GM12865 (cell line): ENCODE data around the gene TAB2.

Experiments
- DNase-seq: peaks from one replicate; pipeline ENCODE4 v3.0.0; 2010; ENCODE audit warnings: low read depth
- H3K4me3 ChIP-seq: 2 replicates; pipeline ENCODE4 v1.5.1; 2011; ENCODE audit warnings: mild to moderate bottlenecking, low read depth, low read length, control low read depth
- TF ChIP-seq, protein P1 (sequence below): IDR thresholded peaks from 2 replicates; pipeline ENCODE4 v1.5.1; 2011; ENCODE audit warnings: low read length, control low read depth, low read depth, inconsistent platforms; ENCODE audit not compliant: insufficient read depth; ENCODE audit errors: missing control alignments

TAB2 gene

DNA sequence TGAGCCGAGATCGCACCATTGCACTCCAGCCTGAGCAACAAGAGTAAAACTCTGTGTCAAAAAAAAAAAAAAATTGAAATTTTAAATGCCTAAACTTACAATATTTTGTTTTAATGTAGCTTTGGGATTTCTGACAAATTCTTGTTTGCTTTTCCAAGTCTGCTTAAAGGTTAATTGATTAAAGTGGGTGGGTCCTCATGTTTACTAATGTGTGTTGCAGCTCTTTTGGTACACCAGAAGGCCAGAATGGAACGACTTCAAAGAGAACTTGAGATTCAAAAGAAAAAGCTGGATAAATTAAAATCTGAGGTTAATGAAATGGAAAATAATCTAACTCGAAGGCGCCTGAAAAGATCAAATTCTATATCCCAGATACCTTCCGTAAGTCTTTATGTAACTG is 79.9 kb downstream of the TAB2 start:
- no peak overlapping the region for H3K4me3 ChIP-seq
- TF ChIP-seq, protein P1, sequence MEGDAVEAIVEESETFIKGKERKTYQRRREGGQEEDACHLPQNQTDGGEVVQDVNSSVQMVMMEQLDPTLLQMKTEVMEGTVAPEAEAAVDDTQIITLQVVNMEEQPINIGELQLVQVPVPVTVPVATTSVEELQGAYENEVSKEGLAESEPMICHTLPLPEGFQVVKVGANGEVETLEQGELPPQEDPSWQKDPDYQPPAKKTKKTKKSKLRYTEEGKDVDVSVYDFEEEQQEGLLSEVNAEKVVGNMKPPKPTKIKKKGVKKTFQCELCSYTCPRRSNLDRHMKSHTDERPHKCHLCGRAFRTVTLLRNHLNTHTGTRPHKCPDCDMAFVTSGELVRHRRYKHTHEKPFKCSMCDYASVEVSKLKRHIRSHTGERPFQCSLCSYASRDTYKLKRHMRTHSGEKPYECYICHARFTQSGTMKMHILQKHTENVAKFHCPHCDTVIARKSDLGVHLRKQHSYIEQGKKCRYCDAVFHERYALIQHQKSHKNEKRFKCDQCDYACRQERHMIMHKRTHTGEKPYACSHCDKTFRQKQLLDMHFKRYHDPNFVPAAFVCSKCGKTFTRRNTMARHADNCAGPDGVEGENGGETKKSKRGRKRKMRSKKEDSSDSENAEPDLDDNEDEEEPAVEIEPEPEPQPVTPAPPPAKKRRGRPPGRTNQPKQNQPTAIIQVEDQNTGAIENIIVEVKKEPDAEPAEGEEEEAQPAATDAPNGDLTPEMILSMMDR: no peak
- DNase-seq: no peak

DNA sequence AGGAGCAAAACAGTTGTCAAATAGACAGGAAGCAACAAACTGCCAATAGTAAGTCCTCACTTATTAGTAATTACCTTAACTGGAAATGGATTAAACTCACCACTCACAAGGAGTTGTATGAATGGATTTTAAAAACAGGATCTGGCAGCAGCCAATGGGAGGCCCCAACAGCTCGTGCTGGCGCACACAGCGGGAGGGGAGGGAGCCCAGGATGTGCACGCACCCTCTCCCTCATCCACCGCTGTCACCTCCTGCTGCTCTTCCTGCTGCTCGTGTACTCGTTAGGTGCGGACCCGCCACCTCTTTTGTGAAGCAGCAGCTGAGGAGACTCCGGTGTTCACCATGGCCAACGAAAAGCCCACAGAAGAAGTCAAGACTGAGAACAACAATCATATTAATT is 82.5 kb downstream of the TAB2 start, which contains the start of gene SUMO4:
Gene SUMO4, plus strand, starts transcription at position 213 of the 400 bp plus-strand sequence. Its CDS starts 130 bp downstream, at position 343.
- TF ChIP-seq, protein P1: no peak
- H3K4me3 ChIP-seq: no peak within 1 kb of the TSS
- DNase-seq: no peak

DNA sequence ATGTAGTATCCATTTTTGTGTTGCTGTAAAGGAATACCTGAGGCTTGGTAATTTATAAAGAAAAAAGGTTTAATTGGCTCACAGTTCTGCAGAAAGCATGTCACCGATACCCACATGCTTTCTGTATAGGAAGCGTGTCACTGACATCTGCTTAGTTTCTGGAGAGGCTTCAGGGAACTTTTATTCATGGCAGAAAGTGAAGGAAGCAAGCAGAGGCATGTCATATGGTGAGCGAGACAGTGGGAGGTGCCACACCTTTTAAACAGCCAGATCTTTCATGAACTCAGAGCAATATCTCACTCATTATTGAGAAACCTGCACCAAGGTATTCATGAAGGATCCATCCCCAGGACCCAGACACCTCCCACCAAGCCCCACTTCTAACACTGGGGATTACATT is 86.0 kb downstream of the TAB2 start:
- TF ChIP-seq, protein P1: no peak
- no peak overlapping the region for H3K4me3 ChIP-seq
- no peak for DNase-seq

DNA sequence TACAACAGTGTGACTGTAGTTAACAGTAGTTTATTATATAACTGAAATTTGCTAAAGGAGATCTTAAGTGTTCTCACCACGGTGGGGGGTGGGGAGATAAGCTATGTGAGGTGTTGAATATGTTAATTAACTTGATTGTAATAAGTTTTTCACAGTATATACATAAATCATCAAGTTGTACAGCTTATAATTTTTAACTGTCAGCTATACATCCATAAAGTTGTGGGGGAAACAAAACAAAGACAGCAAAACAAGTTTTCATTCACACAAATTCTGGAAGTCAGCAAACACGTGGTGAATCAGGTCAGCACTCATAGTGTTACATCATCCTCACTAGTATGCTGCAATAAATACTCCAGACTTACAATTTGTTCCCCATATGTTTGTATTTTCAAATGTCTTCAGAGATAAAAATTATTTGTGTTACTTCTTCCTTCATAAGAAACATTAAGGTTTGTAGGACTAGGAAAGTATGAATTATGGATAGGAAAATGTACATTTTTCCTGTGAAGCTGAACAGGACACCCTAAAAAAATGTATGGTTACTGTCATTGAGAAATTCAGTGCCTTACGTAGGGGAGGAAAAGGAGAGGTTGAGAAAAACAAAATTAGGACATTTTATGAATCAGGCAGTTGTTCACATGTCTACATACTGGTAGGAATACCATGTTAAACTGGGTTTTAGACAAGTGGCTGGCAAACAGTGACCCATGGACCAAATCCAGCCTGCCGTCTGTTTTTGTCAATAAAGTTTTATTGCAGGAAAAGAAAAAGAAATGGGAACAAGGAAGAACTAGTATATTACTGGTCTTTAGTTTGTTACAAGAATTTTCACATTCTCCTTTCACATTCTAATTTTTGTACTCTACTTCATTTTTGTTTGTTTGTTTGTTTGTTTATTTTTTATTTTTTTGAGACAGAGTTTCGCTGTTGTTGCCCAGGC is 88.6 kb downstream of the TAB2 start:
- TF ChIP-seq, protein P1: no peak
- H3K4me3 ChIP-seq: no peak overlapping the region
- no peak for DNase-seq

DNA sequence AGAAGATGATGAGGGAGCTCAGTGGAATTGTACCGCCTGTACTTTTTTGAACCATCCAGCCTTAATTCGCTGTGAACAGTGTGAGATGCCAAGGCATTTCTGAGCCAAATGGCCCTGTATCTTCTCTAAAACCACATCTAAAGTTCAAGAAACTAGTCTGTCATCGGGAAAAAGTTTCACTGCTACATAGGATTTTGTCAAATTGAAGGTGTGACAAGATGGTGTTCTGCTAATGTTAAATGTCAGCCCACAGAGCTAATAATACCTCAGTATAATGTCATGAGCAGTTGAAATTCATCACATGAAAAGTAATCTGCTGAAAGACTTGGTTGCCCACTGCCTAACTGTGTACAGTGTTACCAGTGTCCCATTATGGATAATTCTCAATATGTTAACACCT is 92.1 kb downstream of the TAB2 start:
- TF ChIP-seq, protein P1: no peak
- H3K4me3 ChIP-seq: no peak overlapping the region
- no peak for DNase-seq

DNA sequence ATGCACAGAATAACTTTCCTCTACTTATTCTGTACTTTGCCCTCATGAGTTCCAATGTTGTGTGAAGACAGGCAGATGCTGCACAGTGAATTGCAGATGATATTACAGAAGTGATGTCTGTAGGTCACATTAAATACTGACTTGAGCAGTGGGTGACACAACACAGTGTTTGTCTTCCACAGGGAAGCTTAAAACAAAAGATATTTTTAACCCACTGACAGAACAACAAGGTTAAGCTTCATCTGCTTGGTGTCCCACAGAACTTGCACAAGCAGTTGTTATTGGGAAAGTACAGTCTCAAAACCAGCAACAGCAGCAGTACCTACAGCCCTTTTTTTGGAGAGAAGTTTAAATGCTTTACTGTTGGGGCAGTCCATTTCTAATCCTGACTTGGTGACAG is 93.0 kb downstream of the TAB2 start:
- no peak overlapping the region for H3K4me3 ChIP-seq
- TF ChIP-seq, protein P1: no peak
- no peak for DNase-seq
